Esophagus muscularis mucosa (tissue), 3 donors: ENCODE data around the gene AMFR.

Experiments
- POLR2A ChIP-seq: fragments of 450-650 bp; IDR thresholded peaks from one replicate; pipeline ENCODE4 v1.6.1; 2017; ENCODE audit warnings: antibody characterized with exemption, moderate library complexity, mild to moderate bottlenecking, low read depth
- POLR2AphosphoS5 ChIP-seq, 2 donors: sonication (generic); formaldehyde crosslinking; IDR thresholded peaks; one replicate each; pipeline ENCODE4 v1.6.1; 2017; ENCODE audit warnings: antibody characterized with exemption in 2 of 2
- TF ChIP-seq, protein P1 (sequence below), 3 experiments: fragments of 200-600 bp in 2 of 3; fragments of 450-650 bp in 1 of 3; sonication (generic) in 2 of 3; IDR thresholded peaks; one replicate each; pipeline ENCODE4 v1.5.1; 2017 to 2019; ENCODE audit warnings: antibody characterized with exemption in 3 of 3, mild to moderate bottlenecking in 2 of 3, moderate library complexity in 1 of 3

DNA sequence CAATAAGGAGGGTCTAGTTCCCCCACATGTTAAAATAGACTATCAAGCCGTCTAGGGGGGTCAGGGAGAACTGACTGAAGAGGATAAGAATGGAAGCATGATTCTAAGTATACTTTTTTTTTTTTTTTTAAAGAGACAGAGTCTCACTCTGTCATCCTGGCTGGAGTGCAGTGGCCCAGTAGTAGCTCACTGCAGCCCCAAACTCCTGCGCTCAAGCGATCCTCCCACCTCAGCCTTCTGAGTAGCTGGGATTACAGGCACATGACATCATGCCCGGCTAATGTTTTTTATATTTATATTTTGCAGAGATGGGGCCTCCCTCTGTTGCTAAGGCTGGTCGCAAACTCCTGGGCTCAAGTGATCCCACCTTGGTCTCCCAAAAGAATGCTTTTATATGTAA is 14.2 kb downstream of the AMFR start:
- TF ChIP-seq, protein P1, sequence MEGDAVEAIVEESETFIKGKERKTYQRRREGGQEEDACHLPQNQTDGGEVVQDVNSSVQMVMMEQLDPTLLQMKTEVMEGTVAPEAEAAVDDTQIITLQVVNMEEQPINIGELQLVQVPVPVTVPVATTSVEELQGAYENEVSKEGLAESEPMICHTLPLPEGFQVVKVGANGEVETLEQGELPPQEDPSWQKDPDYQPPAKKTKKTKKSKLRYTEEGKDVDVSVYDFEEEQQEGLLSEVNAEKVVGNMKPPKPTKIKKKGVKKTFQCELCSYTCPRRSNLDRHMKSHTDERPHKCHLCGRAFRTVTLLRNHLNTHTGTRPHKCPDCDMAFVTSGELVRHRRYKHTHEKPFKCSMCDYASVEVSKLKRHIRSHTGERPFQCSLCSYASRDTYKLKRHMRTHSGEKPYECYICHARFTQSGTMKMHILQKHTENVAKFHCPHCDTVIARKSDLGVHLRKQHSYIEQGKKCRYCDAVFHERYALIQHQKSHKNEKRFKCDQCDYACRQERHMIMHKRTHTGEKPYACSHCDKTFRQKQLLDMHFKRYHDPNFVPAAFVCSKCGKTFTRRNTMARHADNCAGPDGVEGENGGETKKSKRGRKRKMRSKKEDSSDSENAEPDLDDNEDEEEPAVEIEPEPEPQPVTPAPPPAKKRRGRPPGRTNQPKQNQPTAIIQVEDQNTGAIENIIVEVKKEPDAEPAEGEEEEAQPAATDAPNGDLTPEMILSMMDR (IDR thresholded peaks at IDR 0.05), result no peak
- no peak for TF ChIP-seq POLR2A
- no peak for TF ChIP-seq POLR2AphosphoS5 (IDR thresholded peaks at IDR 0.05)
